RCC 7860 (cell line): Measurements from ENCODE around the gene GPALPP1.
"Not testable (repeated sequence)": the region's sequence is repeated elsewhere in the genome, so short reads cannot be mapped to it uniquely, and the experiment has no call there.

Experiments
- DNase-seq: peaks from one replicate; pipeline ENCODE4 v3.0.0-alpha.2; 2015; ENCODE audit warnings: low spot score
- FAIRE-seq: peaks from 2 replicates; lab custom pipeline; 2012; peaks lifted over from hg19 to GRCh38; lab: Jason Lieb, UNC

The GPALPP1 gene

GRCh38 chr13:44989071-44989889, at the start of gene GPALPP1, which contains the start of gene NUFIP1:
GPALPP1 (plus strand) TSS chr13:44989538; CDS start chr13:44989655, 117 bp downstream.
NUFIP1 (minus strand) TSS chr13:44989471; CDS start chr13:44989436, 35 bp downstream.
- FAIRE-seq (no peak), DNase-seq (peak; percentile 83)

GRCh38 chr13:44943411-44943810, 45.9 kb upstream of the GPALPP1 start:
- not testable (repeated sequence) for FAIRE-seq, DNase-seq

GRCh38 chr13:44951184-44951583, 38.2 kb upstream of the GPALPP1 start:
- FAIRE-seq = no peak
- DNase-seq = no peak

DNA sequence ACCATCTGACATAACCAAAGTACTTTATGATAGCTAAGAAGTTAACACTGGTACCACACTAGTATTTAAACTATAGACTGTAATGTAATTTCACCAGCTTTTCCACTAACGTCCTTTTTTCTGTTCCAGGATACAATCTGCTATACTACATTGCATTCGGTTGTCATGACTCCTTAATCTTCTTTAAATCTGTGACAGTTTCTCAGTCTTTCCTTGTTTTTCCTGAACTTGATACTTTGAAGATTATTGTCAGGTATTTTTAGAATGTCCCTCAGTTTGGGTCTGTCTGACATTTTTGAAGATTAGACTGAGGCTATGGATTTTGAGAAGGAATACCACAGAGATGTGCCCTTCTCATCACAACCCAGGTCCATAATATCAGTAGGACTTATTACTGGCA, 36.7 kb upstream of the GPALPP1 start:
- no peak for FAIRE-seq
- no peak for DNase-seq

- DNase-seq = no peak
- FAIRE-seq = no peak
These were observed 35.1 kb upstream of the GPALPP1 start for GRCh38 chr13:44954224-44954623.

DNA sequence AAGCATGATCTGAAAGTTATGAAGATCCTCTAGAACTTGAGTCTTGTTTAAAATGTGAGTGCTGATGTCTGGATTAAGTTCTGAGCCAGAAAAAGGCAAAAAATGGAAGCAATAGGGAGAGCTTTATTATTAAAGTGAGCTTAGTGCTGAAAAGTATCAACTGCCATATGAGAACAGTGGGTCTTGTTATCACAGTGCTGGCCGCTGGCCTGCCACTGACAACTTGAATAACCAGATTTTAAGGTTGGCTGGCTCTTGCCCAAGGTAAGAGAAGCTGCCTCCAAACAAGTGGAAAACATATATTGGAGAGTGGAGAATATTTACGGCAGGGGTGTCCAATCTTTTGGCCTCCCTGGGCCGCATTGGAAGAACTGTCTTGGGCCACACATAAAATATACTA, 33.9 kb upstream of the GPALPP1 start:
- no peak for DNase-seq
- FAIRE-seq = no peak

GRCh38 chr13:44961997-44962396, 27.3 kb upstream of the GPALPP1 start:
- no peak for FAIRE-seq
- DNase-seq = no peak

GRCh38 chr13:44967704-44968433, 21.5 kb upstream of the GPALPP1 start:
- FAIRE-seq = no peak

GRCh38 chr13:44968434-44968815, 20.9 kb upstream of the GPALPP1 start:
- DNase-seq (no peak), FAIRE-seq (no peak)

More at GRCh38 chr13:44967704-44968433, 21.5 kb upstream of the GPALPP1 start:
- DNase-seq = no peak

DNA sequence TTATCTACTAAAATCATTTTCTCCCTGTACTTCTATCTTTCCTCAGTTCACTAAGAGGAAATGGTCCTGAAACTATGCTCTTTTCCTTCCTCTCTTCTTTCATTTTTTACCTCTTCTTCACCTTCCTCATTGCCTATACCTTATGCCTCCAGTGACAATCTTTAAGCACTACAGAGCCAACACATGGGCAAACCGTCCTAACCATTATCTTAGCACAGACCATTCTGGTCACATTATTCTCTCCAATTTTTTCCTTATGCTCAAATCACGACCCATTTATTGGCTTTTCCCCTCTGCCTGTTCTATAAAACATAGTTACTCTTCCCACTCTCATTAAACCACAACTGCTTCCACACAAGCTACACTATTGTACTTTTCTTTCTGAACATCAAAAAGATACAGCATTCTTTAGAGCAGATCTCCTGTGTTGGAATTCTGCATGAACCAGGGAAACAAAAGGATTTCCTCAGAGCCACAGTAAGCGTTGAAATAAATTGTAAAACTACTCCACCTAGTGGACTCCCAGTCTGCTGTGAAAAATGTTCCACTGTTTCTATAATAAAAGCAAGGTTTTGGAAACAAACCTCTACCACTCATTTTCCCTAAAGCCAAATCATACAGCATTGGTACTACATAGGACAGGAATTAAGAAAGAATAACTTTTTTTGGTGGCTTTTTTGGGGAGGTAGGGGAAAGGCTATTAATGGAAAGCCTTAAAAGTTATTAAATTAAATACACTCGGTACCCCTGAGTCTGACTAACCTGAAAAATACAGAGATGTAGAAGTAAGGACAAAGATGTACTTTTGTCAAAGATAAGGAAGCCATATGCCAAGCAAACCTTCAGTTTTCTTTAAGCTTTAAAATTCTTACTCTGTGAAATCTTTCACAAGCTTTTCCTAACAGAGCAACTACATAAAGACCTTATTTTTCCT, 19.5 kb upstream of the GPALPP1 start:
- FAIRE-seq = peak; percentile 75
- peak; percentile 36 for DNase-seq

DNA sequence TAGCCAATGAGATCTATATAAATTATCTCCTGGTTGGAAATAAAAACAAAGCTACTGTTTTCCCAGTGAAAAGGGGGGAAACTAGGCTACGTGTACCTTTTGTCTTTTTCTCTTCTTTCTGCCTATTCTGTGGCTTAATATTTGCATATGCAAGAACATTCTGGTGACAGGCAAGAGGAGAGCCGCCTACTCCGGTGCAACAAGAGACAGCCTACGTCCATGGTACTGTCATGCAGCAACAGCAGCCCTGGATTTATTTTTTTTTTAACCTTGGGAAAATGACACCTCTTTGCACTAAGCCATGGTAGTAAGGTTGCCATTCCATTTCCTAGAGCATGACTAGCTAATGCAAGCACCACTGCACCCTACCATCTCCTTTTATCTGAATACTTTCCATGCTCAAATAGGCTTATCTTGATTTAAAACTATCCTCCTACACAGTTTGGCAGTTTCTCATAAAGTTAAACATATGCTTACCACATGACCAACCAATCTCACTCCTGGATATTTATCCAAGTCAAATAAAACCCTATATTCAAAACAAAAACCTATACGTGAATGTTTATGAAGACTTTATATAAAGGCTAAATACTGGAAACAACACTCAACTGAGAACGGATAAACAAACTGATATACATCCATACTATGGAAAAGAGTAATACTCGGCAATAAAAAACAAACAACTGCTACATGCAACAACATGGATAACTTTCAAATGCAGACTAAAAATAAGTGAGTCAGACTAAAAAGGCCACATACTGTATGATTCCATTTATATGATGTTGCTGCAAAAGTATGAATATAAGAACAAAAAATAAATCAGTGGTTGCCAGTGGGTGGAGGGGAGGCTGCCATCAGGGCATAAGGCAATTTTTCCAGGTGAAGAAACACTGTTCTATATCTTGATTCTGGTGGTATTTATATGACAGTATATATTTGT, 17.4 kb upstream of the GPALPP1 start:
- DNase-seq (no peak), FAIRE-seq (no peak)

- DNase-seq = no peak
- peak; percentile 85 for FAIRE-seq
These were observed 16.3 kb upstream of the GPALPP1 start for GRCh38 chr13:44972956-44973581.

DNA sequence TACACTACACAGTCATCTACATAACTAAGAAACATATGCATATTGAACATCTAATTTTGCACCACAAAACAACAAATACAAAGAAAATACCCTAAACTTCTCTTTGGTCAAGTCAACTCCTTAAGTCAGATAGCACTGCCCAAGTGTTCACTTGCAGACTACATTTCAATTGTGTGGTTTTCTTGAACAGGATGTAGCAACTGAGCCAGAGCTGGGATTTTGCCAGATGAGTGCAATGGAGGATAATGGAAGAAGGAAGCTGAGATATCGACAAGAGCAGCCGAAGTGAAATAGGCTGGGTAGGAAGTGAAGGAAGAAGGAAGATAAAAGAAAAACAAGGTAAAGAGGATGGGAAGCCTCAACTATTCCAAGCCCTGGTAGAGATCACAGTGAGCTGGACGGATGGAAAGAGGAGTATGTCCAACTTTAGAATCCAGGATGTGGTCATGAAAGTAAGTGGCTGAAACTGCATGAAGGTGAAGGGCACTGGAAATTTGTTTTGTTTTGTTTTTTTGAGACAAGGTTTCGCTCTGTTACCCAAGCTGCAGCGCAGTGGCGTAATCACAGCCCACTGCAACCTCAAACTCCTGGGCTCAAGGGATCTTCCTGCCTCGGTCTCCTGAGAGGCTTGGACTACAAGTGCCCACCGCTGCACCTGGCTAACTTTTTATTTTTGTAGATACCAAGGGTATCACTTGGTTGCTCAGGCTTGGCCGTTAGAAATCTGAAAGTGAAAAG, 15.1 kb upstream of the GPALPP1 start:
- DNase-seq (peak; percentile 22), FAIRE-seq (peak; percentile 38)

GRCh38 chr13:44976196-44976595, 13.1 kb upstream of the GPALPP1 start:
- DNase-seq (no peak), FAIRE-seq (no peak)

- FAIRE-seq (no peak), DNase-seq (no peak)
These were observed 12.3 kb upstream of the GPALPP1 start for GRCh38 chr13:44976949-44977583.

DNA sequence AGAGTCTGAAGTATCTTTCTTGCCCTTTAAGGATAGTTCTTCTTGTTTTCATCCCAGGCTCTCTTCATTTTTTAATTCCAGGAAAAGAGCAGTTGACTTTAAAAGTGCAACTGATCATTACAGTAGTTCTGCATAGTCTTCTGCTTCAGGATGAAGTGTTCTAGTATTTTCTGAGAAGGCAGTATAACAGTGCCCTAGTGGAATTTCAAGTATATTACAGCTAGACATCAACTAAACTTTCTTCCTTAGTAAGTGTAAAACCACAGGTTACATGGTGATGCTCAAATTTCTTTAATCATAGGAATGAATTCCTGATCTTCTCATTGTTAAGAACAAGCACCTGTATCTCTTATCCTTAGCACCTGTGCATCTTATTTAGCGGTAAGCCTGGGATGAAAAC, 11.0 kb upstream of the GPALPP1 start:
- DNase-seq (no peak), FAIRE-seq (no peak)

DNA sequence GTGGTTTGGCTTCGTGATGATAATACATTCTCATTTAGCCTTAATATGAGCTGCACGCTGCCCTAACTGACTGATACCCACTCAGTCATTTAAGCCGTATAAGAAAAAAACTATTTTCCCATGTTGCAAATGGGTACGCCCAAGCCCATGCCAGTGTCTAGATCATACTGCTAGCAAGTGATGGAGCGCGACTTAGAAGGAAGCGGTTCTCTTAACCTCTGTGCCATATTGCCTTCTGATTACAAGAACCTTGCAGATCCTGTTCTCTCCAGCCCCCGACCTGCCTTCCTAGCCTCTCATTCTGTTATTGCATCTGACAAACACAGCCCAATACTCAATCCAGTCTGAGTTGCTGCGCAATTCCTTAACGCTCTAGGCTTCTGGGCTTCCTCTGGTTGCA, 603 bp downstream of the GPALPP1 start:
- FAIRE-seq = no peak
- no peak for DNase-seq

DNA sequence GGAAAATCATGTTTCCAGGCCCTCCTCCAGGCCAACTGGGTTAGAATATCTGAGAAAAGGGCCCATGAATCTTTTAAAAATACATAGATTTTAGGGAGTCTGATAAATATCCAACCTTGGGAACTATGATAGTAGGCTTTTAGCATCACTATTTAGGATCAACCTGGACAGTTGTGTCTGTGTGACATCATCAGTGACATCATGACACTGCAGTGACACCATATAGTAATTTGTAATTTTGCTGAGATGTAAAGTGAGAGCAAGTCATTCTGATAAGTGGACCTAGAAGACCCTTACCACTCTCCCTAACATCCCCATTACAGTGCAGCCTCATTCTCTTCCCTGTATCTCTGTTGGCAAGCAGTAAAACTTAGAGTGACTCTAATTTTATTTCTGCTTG, 14.1 kb downstream of the GPALPP1 start:
- no peak for FAIRE-seq
- no peak for DNase-seq
